NCI-H524 (cell line): ENCODE data around the gene TRAPPC11.
A peak's percentile ranks its signal among the peaks of the same experiment; 100 is the strongest.

Experiments
- DNase-seq, 2 experiments: peaks; one replicate each; lab custom pipeline; 2025; lab: John Stamatoyannopoulos, UW

TRAPPC11 gene

GRCh38 chr4:183659029-183659871, at the start of gene TRAPPC11, which contains the start of gene RWDD4:
Gene TRAPPC11, plus strand, starts transcription at chr4:183659293. Its CDS starts 4,575 bp downstream, at chr4:183663868.
Gene RWDD4, minus strand, starts transcription at chr4:183659185. Its CDS starts 233 bp downstream, at chr4:183658952.
- peak; percentile 80 to 90 for DNase-seq

- no peak for DNase-seq
These were observed 49.1 kb upstream of the TRAPPC11 start for GRCh38 chr4:183610033-183610432.

- DNase-seq = no peak
These were observed 48.5 kb upstream of the TRAPPC11 start for GRCh38 chr4:183610613-183611012.

GRCh38 chr4:183611210-183611830, 47.8 kb upstream of the TRAPPC11 start:
- DNase-seq = no peak

- no peak for DNase-seq
These were observed 46.5 kb upstream of the TRAPPC11 start for GRCh38 chr4:183612329-183613250.

GRCh38 chr4:183617075-183617474, 42.0 kb upstream of the TRAPPC11 start:
- no peak for DNase-seq

GRCh38 chr4:183618681-183619080, 40.4 kb upstream of the TRAPPC11 start:
- peak in 1 of 2 experiments; percentile 27 for DNase-seq

- DNase-seq = no peak
These were observed 38.7 kb upstream of the TRAPPC11 start for GRCh38 chr4:183620421-183620820.

- DNase-seq = no peak
These were observed 37.2 kb upstream of the TRAPPC11 start for GRCh38 chr4:183621875-183622274.

GRCh38 chr4:183624548-183624947, 34.5 kb upstream of the TRAPPC11 start:
- no peak for DNase-seq

GRCh38 chr4:183626168-183626567, 32.9 kb upstream of the TRAPPC11 start:
- no peak for DNase-seq

- DNase-seq = peak in 1 of 2 experiments; percentile 13
These were observed 31.8 kb upstream of the TRAPPC11 start for GRCh38 chr4:183627286-183627685.

- DNase-seq = peak; percentile 44 to 83
These were observed 31.0 kb upstream of the TRAPPC11 start for GRCh38 chr4:183627979-183628588.

- no peak for DNase-seq
These were observed 27.4 kb upstream of the TRAPPC11 start for GRCh38 chr4:183631577-183632198.

- no peak for DNase-seq
These were observed 26.4 kb upstream of the TRAPPC11 start for GRCh38 chr4:183632689-183633088.

- no peak for DNase-seq
These were observed 25.4 kb upstream of the TRAPPC11 start for GRCh38 chr4:183633476-183634400.

GRCh38 chr4:183635321-183635720, 23.8 kb upstream of the TRAPPC11 start:
- DNase-seq = peak in 1 of 2 experiments; percentile 45

- DNase-seq = peak in 1 of 2 experiments; percentile 45
These were observed 23.4 kb upstream of the TRAPPC11 start for GRCh38 chr4:183635741-183636140.

GRCh38 chr4:183636503-183636902, 22.6 kb upstream of the TRAPPC11 start:
- DNase-seq = peak; percentile 21 to 60

- peak in 1 of 2 experiments; percentile 16 for DNase-seq
These were observed 22.2 kb upstream of the TRAPPC11 start for GRCh38 chr4:183636923-183637322.
